ENCODE results near the gene ZC2HC1C.

GRCh38 chr14:75123991-75124390 is 54.5 kb downstream of the ZC2HC1C start:
- TF ChIP-seq POLR2A (IDR thresholded peaks at IDR 0.05) = no peak
- TF ChIP-seq, protein P1, sequence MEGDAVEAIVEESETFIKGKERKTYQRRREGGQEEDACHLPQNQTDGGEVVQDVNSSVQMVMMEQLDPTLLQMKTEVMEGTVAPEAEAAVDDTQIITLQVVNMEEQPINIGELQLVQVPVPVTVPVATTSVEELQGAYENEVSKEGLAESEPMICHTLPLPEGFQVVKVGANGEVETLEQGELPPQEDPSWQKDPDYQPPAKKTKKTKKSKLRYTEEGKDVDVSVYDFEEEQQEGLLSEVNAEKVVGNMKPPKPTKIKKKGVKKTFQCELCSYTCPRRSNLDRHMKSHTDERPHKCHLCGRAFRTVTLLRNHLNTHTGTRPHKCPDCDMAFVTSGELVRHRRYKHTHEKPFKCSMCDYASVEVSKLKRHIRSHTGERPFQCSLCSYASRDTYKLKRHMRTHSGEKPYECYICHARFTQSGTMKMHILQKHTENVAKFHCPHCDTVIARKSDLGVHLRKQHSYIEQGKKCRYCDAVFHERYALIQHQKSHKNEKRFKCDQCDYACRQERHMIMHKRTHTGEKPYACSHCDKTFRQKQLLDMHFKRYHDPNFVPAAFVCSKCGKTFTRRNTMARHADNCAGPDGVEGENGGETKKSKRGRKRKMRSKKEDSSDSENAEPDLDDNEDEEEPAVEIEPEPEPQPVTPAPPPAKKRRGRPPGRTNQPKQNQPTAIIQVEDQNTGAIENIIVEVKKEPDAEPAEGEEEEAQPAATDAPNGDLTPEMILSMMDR (IDR thresholded peaks at IDR 0.05) = no peak
